NCI-H446 treated with DMSO at 0.1 percent for 48 hours (cell line): ENCODE measurements around the gene EMD.
A peak's percentile ranks its signal among the peaks of the same experiment; 100 is the strongest.

Experiments
- DNase-seq: peaks from one replicate; lab custom pipeline; 2025; lab: John Stamatoyannopoulos, UW

EMD gene

GRCh38 chrX:154419189-154419588 is 40.1 kb downstream of the EMD start:
- DNase-seq: no peak

- DNase-seq: no peak
Observed at GRCh38 chrX:154419688-154420401, 40.8 kb downstream of the EMD start.

- no peak for DNase-seq
Observed at GRCh38 chrX:154420402-154420756, 41.3 kb downstream of the EMD start.

GRCh38 chrX:154426916-154427770 is 48.0 kb downstream of the EMD start:
- DNase-seq: no peak

- DNase-seq: peak; percentile 88
Observed at GRCh38 chrX:154428176-154429171, 49.4 kb downstream of the EMD start, which contains the start of gene ATP6AP1. ATP6AP1 (plus strand) TSS chrX:154428677; CDS start chrX:154428693, 16 bp downstream.

- no peak for DNase-seq
Observed at GRCh38 chrX:154429711-154430110, 50.6 kb downstream of the EMD start.

GRCh38 chrX:154430479-154430878 is 51.4 kb downstream of the EMD start:
- no peak for DNase-seq

- DNase-seq: no peak
Observed at GRCh38 chrX:154430916-154431315, 51.8 kb downstream of the EMD start.
